Stomach (tissue), 4 donors: ENCODE data around the gene S100A4.

Experiments used
- EP300 ChIP-seq: sonication (generic); formaldehyde crosslinking; IDR thresholded peaks from one replicate; pipeline ENCODE4 v1.6.1; 2017; ENCODE audit warnings: antibody characterized with exemption
- POLR2A ChIP-seq, 4 donors: fragments of 450-650 bp; IDR thresholded peaks; one replicate each; pipeline ENCODE4 v1.6.1; 2016; ENCODE audit warnings: antibody characterized with exemption in 4 of 4, control low read depth in 2 of 4, mild to moderate bottlenecking in 1 of 4, moderate library complexity in 1 of 4
- POLR2AphosphoS5 ChIP-seq, 3 donors: sonication (generic); formaldehyde crosslinking; IDR thresholded peaks; one replicate each; pipeline ENCODE4 v1.6.1; 2016; ENCODE audit warnings: antibody characterized with exemption in 3 of 3
- TF ChIP-seq, protein P1 (sequence below), 7 experiments: fragments of 450-650 bp in 4 of 7; fragments of 200-600 bp in 3 of 7; sonication (generic) in 3 of 7; IDR thresholded peaks; one replicate each; pipeline ENCODE4 v1.5.1; 2016 to 2019; ENCODE audit warnings: antibody characterized with exemption in 7 of 7, control low read depth in 2 of 7, mild to moderate bottlenecking in 1 of 7

DNA sequence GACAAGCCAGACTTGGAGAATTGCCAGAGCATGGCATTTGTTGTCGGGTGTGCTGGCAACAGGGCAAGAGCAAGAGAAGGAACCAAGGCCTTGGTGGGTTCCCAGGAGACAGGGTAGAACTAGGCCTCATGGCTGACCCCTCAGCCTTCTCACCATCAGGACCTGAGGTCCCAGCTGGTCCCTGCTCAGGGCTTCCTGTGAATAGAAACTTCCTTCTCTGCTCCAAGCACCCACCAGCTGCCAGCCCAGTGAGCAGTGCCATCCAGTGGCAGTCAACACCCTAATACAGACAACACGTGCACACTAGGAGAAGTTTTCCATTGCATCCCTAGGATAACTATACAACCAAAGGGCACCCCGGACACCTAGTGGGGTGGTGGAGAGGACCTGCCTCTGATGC, 32.6 kb downstream of the S100A4 start:
- TF ChIP-seq POLR2A (IDR thresholded peaks at IDR 0.05): no peak
- TF ChIP-seq, protein P1, sequence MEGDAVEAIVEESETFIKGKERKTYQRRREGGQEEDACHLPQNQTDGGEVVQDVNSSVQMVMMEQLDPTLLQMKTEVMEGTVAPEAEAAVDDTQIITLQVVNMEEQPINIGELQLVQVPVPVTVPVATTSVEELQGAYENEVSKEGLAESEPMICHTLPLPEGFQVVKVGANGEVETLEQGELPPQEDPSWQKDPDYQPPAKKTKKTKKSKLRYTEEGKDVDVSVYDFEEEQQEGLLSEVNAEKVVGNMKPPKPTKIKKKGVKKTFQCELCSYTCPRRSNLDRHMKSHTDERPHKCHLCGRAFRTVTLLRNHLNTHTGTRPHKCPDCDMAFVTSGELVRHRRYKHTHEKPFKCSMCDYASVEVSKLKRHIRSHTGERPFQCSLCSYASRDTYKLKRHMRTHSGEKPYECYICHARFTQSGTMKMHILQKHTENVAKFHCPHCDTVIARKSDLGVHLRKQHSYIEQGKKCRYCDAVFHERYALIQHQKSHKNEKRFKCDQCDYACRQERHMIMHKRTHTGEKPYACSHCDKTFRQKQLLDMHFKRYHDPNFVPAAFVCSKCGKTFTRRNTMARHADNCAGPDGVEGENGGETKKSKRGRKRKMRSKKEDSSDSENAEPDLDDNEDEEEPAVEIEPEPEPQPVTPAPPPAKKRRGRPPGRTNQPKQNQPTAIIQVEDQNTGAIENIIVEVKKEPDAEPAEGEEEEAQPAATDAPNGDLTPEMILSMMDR (IDR thresholded peaks at IDR 0.05): peak in 1 of 7 experiments; percentile 6
- no peak for TF ChIP-seq EP300
- TF ChIP-seq POLR2AphosphoS5 (IDR thresholded peaks at IDR 0.05): no peak
